HepG2 (cell line): ENCODE measurements around the gene RERE. TPM values are rescaled to one million over a fixed set of nuclear protein-coding genes. Genes with fewer than 3 reads are reported as not detected.

Experiments used
- GATAD2A ChIP-seq: IDR thresholded peaks from 2 replicates; pipeline ENCODE4 v1.6.1; 2016
- HMGXB3 ChIP-seq: sonication (generic); formaldehyde crosslinking; IDR thresholded peaks from 2 replicates; pipeline ENCODE4 v1.4.0; 2020; ENCODE audit warnings: missing genetic modification reagents, borderline replicate concordance
- HNRNPLL ChIP-seq: fragments of 200-400 bp; formaldehyde crosslinking; IDR thresholded peaks from 2 replicates; pipeline ENCODE4 v1.6.1; 2017; ENCODE audit warnings: mild to moderate bottlenecking, low read depth, low read length; ENCODE audit not compliant: poor library complexity, severe bottlenecking
- KMT2B ChIP-seq: IDR thresholded peaks from 2 replicates; pipeline ENCODE4 v1.6.1; 2016; ENCODE audit warnings: missing genetic modification reagents, missing compliant biosample characterization
- LCORL ChIP-seq, 2 experiments: fragments of 450-650 bp in 1 of 2; sonication (generic) in 1 of 2; formaldehyde crosslinking in 1 of 2; IDR thresholded peaks; 2 replicates each; pipeline versions ENCODE4 v1.5.0 to v1.6.1; 2017 to 2020; ENCODE audit warnings: antibody characterized with exemption in 1 of 2, missing genetic modification reagents in 1 of 2
- MED1 ChIP-seq: sonication (generic); formaldehyde crosslinking; IDR thresholded peaks from 2 replicates; pipeline ENCODE4 v1.4.0; 2020; ENCODE audit warnings: missing genetic modification reagents
- MXD1 ChIP-seq: sonication (generic); formaldehyde crosslinking; IDR thresholded peaks from 2 replicates; pipeline ENCODE4 v1.4.0; 2020; ENCODE audit warnings: mild to moderate bottlenecking, missing genetic modification reagents
- MYNN ChIP-seq: sonication (generic); formaldehyde crosslinking; IDR thresholded peaks from 2 replicates; pipeline ENCODE4 v1.4.0; 2020; ENCODE audit warnings: mild to moderate bottlenecking, low read depth, missing genetic modification reagents
- RCOR2 ChIP-seq: IDR thresholded peaks from 2 replicates; pipeline ENCODE4 v1.6.1; 2016; ENCODE audit warnings: missing biosample characterization, missing genetic modification reagents
- RERE ChIP-seq: IDR thresholded peaks from 2 replicates; pipeline ENCODE4 v1.6.1; 2016; ENCODE audit warnings: low read depth, missing genetic modification reagents, missing compliant biosample characterization
- SIX1 ChIP-seq: sonication (generic); formaldehyde crosslinking; IDR thresholded peaks from 2 replicates; pipeline ENCODE4 v1.4.0; 2020; ENCODE audit warnings: missing genetic modification reagents, borderline replicate concordance
- SP1 ChIP-seq, 2 experiments: fragments of 450-650 bp in 1 of 2; sonication (generic) in 1 of 2; formaldehyde crosslinking in 1 of 2; IDR thresholded peaks; 2 replicates each; pipeline versions ENCODE4 v1.4.0 to v1.6.1; 2016 to 2020; ENCODE audit warnings: missing genetic modification reagents in 1 of 2
- ZFP1 ChIP-seq: IDR thresholded peaks from 2 replicates; pipeline ENCODE4 v1.6.1; 2016
- ZFX ChIP-seq: sonication (generic); formaldehyde crosslinking; IDR thresholded peaks from 2 replicates; pipeline ENCODE4 v1.4.0; 2020; ENCODE audit warnings: mild to moderate bottlenecking, low read depth, missing genetic modification reagents, moderate library complexity
- ZNF230 ChIP-seq: sonication (generic); formaldehyde crosslinking; IDR thresholded peaks from 2 replicates; pipeline ENCODE4 v1.4.0; 2020; ENCODE audit warnings: mild to moderate bottlenecking, missing genetic modification reagents
- ZNF296 ChIP-seq: sonication (generic); formaldehyde crosslinking; conservative IDR thresholded peaks from 2 replicates; pipeline ENCODE4 v1.5.0; 2020; ENCODE audit warnings: mild to moderate bottlenecking, missing genetic modification reagents
- ZNF562 ChIP-seq: sonication (generic); formaldehyde crosslinking; IDR thresholded peaks from 2 replicates; pipeline ENCODE4 v1.8.0; 2022; ENCODE audit warnings: missing genetic modification reagents, borderline replicate concordance
- ZNF616 ChIP-seq: sonication (generic); formaldehyde crosslinking; IDR thresholded peaks from 2 replicates; pipeline ENCODE4 v1.5.0; 2020; ENCODE audit warnings: low read depth, mild to moderate bottlenecking, missing genetic modification reagents
- ZNF660 ChIP-seq: sonication (generic); formaldehyde crosslinking; IDR thresholded peaks from 2 replicates; pipeline ENCODE4 v1.5.1; 2020; ENCODE audit warnings: mild to moderate bottlenecking, low read depth, missing genetic modification reagents, borderline replicate concordance
- ZNF720 ChIP-seq: sonication (generic); formaldehyde crosslinking; IDR thresholded peaks from 2 replicates; pipeline ENCODE4 v1.4.0; 2020; ENCODE audit warnings: missing genetic modification reagents
- polyA plus RNA-seq, 8 experiments: library from polyadenylated mRNA; depleted of rRNA in 3 of 8; stranded (reverse) in 7 of 8; unstranded in 1 of 8; fragments of >200 nt; fragmentation: Illumina TruSeq in 4 of 8; extraction: Trizol in 4 of 8; gene quantifications; 2 replicates each; pipeline versions ENCODE4 v1.2.1 to v1.2.3, GENCODE V29; 2011 to 2016; ENCODE audit warnings: low read depth in 4 of 8, missing spikeins in 1 of 8, mixed read lengths in 1 of 8; ENCODE audit not compliant: insufficient read depth in 1 of 8
- total RNA-seq, 5 experiments: library from RNA; depleted of rRNA; stranded (reverse); fragments of >200 nt; fragmentation: Illumina TruSeq; extraction: Trizol; gene quantifications; 2 replicates each; pipeline ENCODE4 v1.2.3, GENCODE V29; 2016; ENCODE audit warnings: low read depth in 1 of 5

Gene RERE
- total and polyA plus RNA-seq, 2 of the 13 experiments (the other 11 are each of a cell fraction or from before 2014, with no cell fraction given) = 18.3 to 21.9 TPM

- TF ChIP-seq ZNF616 (CRISPR knock-in tag) (no peak), ZNF660 (CRISPR knock-in tag) (no peak), RERE (CRISPR knock-in tag) (peak; percentile 58; the same call in 1 of the 2 replicates), ZNF230 (CRISPR knock-in tag) (no peak), MED1 (CRISPR knock-in tag) (peak; percentile 83), LCORL (IDR thresholded peaks at IDR 0.05) (no peak), LCORL (CRISPR knock-in tag; IDR thresholded peaks at IDR 0.05) (no peak), SIX1 (no peak), ZFX (CRISPR knock-in tag) (no peak), KMT2B (CRISPR knock-in tag) (peak; percentile 19; the same call in 1 of the 2 replicates), GATAD2A (CRISPR knock-in tag) (peak; percentile 85), ZNF562 (CRISPR knock-in tag) (no peak), HMGXB3 (no peak), MXD1 (CRISPR knock-in tag) (no peak), ZNF720 (CRISPR knock-in tag) (no peak), MYNN (CRISPR knock-in tag) (no peak), ZFP1 (no peak), HNRNPLL (no peak), ZNF296 (CRISPR knock-in tag) (no peak), RCOR2 (CRISPR knock-in tag) (peak; percentile 43; the same call in 1 of the 2 replicates), SP1 (IDR thresholded peaks at IDR 0.05) (no peak), SP1 (CRISPR knock-in tag; IDR thresholded peaks at IDR 0.05) (no peak)
These were observed 105.5 kb downstream of the RERE start (continued) for GRCh38 chr1:8711873-8712412.
